OCI-M2 (cell line): Measurements from ENCODE around the gene IL1RN.

Source experiments
- DNase-seq: peaks from one replicate; lab custom pipeline; 2025; ENCODE audit not compliant: unreplicated experiment; lab: John Stamatoyannopoulos, UW

The IL1RN gene

DNA sequence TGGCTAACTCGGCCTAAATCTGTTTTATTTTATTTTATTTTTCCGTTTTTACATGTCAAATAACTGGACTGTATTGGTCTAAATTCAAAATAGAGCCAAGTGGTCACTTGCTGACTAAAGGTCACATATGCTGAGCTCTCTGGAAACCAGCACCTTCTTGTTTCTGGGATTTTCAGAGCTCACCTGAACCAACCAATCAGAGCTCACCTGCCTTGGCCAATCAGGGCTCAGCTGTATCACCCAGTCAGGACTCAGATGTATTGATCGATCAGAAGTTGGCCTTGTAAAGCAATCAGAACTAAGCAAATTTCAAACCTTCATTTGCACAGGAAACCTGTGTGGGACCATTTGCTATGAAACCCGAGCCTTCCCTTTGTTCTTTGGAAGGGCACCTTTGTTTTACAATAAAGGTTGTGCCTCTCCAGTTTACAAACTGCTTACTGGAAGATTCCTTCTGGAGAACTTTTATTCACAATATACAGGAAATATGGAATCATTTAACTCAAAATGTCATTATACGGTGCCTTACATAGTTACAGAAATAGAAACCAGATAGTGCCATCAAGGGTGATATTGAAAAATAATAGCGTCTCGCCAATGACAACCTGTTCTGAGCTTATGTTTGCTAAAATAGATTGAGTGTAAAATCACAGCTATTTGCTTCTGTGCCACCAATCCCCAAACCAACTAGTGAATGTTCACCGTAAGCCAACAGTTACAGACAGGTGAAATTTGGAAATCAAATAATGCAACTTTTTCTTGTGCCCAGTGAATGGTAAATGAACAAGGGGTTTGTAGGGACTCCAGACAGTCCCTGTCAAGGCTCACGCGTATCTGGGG, 29.1 kb downstream of the IL1RN start:
- DNase-seq, result no peak

DNA sequence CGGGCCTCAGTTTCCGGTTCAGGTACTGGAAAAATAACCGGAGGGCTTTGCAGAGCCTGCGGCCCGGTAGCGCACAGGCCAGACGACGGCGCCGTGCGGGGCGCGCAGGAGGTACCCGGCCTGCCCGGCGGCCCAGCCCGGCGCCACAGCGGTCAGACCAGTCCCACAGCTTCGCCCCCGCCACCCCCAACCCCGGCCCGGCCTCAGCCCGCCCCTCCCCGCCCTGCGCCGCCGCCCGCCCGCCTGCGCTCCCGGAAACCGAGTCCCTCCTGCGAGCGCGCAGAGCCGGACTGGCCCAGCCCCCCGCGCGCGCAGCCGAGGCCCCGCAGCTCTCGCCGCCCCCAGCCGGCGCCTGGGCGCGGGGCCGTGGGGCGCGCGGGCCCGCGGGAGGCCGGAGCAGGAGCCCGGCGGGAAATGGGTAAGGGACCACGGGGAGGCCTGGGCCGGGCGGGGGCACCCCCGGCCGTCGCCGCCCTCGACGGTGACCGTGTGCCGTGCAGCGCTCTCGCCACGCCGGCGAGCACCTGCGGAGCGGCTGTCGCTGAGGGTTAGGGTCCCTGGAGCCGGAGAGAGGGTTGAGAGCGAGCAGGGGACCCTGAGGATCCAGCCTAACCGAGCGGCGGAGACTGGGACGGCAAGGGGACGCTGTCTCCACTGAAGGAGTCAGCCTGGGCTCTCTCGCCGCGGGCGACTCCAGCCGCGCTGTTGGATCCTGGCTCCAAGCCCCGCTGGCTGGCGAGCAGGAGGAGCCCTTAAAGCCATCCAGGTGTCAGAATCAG, 29.9 kb downstream of the IL1RN start:
- DNase-seq, result no peak

DNA sequence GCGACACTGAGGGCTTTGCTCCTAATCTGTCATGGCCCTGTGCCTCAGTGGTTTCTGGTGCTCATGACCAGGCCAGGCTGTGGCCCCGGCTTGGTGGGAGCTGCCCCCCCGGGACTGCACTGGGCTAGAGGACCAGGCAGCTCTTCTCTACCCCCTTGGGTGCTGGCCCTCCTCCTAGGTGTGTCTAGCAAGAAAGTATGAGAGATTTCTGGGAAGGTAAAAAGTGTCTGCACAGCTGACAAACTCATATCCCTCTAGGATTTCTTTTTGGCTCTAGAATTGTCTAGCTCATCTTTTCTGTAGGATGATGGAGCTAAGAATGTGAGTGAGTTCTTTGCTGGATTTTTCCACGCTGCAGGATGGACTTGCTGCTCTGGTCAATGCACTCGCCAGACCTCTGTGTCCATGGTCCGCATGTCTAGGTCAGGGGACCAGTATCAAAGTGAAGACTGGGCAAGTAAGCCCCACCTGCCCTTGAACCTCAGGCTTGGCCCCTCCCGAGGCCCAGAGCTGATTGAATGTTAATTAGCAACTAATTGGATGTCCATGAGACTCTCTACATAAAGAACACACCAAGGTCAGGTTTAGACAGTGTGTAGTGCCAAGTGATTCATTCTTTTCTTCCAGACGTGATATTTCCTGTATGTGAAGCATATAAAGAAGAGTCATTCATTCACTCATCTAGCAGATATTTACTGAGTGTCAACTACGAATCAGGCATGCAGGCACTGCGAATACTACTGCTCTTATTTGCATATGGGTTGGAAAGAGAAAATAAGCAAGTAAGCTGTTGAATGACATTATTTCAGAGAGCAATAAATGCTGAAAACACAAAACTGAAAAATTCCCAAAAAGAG, 30.7 kb downstream of the IL1RN start:
- DNase-seq, result no peak

DNA sequence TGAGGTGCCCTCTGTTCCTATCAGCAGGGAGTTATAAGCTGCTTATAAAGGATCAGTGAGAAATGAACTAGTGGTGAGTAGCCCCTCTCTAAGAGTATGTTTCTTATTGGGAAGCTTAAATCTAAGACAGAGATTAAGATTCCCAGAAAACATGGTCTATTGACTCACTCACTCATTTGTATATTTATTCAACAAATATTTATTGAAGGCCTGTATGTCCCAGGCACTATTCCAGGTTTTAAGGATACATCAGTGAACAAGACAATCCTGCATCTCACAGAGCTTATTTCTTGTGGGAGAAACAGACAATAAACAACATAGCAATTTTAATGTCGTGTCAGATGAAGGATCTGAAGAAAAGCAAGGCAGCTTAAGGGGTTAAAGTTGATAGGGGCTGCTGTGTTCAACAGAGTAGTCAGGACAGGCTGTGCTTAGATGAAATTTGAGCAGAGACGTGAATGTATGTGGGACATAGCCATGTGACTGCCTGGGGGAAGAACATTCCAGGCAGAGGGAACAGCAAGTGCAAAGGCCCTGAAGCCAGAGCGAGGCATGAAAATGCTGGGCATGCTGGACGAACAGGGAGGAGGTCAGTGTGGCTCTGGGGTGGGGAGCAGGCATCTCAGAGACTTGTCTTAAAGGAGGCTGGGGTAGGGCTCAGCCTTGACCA, 31.6 kb downstream of the IL1RN start:
- no peak for DNase-seq

DNA sequence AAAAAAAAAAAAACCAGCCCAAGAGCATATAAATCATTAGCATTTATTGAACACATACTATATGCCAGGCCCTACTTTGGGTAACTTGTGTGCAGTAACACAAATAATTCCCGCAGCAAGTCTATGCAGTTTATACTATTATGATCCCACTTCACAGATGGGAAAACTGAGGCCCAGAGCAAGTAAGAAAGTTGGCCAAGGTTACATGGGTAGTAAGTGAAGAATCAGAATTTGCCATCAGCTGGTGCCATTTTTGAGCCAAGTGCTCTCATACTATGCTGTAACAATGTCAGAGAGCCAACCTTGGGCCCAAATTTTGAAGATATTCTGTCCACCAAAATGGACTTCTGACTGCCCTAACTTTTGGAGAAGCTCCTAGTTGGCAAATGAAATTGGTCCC, 32.9 kb downstream of the IL1RN start:
- no peak for DNase-seq

DNA sequence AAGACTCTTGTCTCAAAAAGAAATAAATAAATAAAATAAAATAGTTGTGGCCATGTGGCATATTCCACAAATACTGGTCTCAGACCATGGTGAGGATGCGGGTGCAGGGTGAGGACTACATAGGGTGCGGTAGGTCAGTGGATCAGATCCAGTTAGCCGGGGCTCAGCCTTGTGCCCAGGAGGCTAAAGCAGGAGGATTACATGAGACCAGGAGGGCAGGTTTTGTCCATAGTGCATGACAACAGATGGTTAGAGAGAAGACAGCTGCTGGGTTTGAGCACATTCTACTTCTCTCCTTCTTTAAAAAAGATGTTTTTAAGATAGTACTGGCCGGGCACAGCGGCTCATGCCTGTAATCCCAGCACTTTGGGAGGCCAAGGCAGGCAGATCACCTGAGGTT, 33.6 kb downstream of the IL1RN start:
- DNase-seq, result no peak

DNA sequence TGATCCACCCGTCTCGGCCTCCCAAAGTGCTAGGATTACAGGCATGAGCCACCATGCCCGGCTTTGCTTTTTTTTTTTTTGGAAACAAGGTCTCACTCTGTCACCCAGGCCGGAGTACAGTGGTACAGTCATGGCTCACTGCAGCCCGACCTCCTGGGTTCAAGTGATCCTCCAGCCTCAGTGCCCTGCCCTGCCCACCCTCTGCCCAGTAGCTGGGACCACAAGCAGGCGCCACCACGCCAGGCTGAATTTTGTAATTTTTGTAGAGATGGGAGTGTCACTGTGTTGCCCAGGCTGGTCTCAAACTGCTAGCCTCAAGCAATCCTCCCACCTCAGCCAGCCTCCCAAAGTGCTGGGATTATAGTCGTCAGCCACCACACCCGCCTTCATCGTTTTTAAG, 34.8 kb downstream of the IL1RN start:
- no peak for DNase-seq

DNA sequence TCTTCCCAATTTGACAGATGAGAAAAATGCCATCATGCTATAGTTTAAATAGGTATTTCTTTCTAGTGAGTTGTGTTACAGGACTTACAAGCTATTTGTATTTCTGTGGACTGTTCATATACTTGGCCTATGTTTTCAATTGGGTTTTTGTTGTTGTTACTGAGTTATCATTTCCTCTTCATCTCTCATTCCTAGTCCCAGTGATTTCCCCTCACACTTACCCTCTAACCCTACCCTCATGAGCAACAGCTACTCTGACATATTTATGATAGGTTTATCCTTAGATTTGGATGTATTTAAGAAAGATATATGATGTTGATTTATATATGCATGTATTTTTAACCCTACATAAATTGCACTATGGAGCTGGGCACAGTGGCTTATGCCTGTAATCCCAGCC, 35.5 kb downstream of the IL1RN start:
- no peak for DNase-seq

DNA sequence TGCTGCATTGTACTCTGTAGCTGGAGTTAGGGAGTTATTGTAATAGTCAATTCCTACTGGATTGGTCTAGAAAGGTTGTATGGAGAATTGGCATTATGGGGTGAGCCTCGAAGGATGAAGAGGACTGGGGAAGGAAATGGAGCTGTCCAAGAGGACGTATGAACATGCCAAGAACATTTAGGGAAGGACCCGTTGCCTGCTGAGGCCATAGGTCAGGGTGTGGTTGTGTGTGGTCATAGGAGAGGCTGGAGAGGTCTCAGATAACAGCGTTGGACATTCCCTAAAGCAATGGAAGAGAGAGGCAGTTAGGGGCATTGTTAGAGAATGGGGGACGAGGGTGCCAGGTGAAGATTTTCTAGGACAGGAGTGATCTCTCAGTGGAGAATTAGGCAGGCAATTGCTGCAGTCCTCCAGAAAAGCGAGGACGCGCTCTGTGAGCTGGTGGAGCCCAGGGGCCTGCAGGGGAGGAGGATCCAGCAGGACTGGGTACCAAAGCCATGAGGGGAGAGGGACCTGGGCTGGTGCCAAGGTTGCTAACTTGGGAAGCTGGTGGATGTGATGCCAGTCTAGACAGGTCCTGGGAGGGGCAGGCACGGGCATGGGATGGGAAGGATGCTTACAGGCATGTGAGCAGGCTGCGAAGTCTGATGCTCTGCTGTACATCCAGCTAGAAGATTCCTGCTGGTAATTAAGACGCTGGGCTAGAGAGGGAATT, 37.0 kb downstream of the IL1RN start:
- no peak for DNase-seq

DNA sequence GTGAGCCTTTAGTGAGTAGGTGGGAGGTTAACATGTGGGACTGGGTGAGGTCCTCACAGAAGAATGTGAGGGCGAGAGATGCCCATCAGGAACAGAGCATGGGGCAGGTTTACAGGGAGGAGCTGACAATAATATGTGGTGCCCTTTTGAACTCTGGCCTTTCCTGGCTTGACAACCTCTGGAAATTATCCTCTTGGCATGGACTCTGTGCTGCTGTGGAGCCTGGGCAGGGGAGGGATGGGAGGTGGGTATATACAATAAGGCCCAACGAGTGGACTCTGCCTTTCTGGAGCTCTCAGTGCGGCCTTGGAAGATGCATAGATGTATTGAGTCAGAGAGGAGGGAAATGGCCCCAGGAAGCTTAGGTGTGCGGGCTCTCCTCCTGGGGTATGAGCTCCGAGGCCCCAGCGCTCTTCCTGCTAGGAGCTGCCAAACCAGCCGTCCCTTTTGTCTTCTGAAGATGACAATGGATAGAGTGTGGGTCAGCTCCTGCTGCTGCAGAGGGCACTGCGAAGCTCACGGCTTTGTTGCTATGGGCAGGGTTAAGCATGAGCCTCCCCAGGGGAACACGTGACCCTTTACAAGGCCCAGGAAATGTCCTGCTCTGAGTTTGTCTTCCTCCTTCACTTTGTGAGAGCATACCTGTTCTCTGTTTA, 37.7 kb downstream of the IL1RN start:
- no peak for DNase-seq

DNA sequence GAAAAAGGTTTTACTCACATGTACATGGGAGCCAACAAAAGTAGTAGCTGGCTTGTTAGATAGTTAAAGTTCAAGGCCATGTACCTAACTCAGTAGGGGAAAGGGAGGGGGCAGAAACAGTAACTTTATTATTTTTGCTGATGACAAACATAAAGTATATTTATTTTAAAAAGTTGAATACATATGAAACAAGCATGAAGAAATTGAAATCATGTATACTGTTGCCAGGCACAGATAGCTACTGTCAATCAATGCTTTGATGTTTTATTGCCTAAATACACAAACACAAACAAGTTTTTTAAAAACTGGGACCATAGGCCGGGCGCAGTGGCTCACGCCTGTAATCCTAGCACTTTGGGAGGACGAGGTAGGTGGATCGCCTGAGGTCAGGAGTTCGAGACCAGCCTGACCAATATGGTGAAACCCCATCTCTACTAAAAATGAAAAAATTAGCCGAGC, 38.8 kb downstream of the IL1RN start:
- no peak for DNase-seq

DNA sequence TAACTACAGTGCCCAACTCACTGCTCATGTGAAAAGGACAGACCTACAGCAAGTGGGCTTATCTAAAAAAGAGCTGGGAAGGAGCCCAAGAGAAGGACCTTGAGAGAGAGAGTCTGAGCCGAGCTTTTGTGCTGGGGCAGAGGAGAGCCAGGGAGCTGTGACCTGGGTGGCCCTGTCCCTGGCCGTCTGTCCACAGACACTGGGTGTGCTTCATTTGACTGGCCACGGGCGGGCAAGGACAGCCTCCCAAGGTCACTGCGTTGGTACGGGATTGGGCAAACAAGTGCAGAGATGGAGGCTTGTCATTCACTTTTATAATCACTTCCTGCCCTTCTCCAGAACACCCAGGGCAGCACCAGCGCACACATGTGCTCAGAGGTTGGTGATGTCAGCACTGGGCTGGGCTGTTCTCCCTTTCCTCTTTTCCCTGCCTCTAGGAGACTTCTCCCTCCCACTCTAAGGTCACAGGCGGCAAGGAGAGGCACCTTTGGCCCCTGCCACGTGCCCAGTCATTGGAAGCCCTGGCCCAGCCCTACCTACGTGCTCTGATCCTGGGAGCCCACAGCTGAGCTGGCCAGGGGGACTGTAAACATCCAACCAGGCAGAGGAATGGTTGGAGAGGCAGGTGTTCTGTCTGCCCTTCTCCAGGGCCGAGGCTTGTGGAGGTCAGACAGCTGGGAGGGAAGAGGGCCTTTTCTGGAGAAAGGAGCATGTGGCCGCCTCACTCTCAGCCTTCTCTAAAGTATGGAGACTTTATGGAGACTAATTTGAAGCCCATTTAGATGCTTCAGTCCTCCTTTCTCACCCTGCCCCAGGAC, 39.9 kb downstream of the IL1RN start:
- DNase-seq, result no peak

DNA sequence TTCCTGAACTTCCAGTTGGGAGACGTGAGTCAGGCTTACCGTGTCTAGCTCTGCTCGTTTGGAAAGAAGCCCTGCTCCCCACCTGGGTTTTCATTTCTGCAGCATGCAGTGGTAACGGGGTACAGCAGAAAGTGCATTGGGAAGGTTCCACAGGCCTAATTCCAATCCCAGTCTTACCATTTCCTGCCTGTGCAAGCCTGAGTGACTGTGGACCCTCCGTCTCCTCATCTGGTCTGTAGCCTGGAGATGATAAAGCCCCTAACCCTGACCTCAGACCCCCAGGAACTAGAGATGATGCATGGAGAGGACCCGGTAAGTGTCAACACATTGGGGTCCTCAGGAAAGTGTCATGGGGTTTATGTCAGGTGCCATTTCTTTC, 40.6 kb downstream of the IL1RN start:
- DNase-seq, result no peak

DNA sequence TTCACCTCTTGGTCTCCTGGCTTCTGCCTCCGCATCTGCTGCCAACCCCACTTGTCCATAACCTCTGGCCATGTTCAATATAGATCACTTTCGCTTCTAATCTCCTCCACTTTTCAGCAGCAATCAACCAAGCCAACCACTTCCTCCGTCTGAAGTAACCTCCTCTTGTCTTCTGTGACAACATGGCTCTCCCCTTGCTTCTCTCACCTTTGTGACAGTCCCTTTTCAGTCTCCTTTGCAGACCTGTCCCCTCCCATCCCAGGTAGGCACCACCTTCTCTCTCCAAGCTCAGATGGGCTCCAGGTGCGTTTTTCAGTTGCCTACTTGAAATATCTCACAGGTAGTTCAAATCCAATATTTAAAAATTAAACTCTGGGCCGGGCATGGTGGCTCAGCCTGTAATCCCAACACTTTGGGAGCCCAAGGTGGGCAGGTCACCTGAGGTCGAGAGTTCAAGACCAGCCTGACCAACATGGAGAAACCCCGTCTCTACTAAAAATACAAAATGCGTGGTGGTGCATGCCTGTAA, 41.7 kb downstream of the IL1RN start:
- DNase-seq, result no peak

DNA sequence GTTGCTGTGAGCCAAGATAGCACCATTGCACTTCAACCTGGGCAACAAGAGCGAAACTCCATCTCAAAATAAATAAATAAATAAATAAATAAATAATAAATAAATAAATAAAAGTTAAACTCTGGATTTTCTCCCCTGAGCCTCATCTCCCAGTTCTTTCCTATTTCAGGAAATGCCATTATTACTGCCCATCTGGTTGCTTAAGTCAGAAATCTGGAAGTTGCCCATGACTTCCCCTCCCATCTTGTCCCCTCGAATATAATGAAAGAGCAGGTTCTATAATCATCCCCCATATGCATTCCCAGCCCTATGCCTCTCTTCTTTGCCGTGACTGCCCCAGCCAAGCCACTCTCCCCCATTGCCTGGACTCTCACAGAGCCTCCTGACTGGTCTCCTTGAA, 42.2 kb downstream of the IL1RN start:
- no peak for DNase-seq

DNA sequence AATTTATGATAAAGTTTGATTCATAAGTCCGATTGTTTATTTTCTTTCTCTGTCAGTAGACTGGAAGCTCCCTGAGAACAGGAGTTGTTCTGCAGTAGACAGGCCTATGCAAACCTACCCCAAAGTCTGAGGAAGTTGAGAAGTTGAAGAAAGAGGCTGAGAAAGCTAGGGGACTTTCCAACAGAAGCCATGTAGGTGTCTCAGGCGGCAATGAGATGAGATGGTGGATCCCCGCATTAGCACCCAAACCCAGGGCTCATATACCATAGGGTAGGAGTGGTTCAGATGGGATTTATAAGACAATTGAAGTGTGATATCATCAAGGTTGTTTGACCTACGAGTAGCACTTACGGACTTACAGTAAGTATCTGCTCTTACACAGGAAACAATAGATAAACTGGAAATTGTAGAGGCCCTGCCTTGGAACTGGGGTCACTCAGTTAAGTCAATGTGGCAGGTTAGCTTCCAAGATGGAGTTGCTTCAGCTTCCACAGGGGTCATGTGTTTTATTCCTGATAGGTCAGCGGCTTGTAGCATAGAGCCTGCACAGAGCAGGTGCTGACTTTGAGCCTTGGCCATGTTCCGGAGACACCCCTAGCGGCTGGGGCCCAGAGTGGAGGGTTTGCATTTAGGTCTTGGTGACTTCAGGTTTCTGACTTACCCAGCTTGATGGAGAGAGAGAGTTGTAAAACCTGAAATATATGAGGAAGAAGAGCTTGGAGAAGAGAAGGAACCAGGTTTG, 44.1 kb downstream of the IL1RN start:
- DNase-seq, result no peak

DNA sequence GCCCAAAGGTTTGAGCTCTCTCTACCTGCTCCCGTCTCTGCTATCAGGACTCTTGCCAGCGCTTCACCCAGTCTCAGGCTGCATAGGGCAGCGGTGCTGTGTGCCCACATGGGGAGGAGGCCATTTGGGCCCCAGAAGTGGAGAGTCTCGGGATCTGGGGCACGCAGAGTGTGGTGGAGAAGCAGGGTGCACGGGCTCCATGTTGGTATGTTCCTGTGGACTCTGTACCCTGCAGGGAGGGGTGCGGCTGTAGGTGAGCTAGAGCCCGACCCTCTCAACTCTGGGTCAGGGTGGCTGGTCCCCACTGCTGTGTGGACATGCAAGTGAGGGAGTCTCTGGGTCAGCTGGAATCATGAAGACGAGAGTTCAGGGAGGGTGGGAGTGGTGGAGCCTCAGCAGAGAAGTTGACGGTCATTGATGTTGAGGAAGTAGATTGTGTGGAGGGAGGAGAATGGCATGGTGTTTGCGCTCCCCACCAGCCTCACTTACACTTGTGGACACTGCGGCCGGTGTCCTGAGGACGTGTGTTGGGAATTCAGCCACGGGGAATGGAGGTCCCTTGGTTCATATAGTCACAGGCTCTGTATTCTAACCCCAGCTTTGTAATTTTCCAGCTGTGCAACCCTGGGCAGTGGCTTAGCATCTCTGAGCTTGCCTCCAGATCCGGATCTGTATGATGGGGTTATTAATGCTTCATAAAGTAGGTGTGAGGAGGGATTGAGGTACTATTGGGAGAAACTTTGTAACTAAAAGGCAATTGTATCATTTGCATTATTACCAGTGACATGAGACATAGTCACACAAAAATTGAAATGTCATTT, 45.5 kb downstream of the IL1RN start:
- no peak for DNase-seq
